Keratinocyte (primary cell): ENCODE data around the gene HADH.

ENCODE experiments used
- CTCF ChIP-seq, 3 experiments: IDR thresholded peaks in 1 of 3; conservative IDR thresholded peaks in 1 of 3; optimal IDR thresholded peaks in 1 of 3; 2 replicates in 2 of 3; 3 replicates in 1 of 3; pipeline versions ENCODE3 to v1.5.1; 2011; ENCODE audit warnings: low read length in 3 of 3, mild to moderate bottlenecking in 3 of 3, moderate library complexity in 2 of 3, control low read depth in 1 of 3, inconsistent platforms in 1 of 3; ENCODE audit not compliant: insufficient read depth in 2 of 3; ENCODE audit errors: extremely low read depth in 1 of 3
- EZH2 ChIP-seq: IDR thresholded peaks from one replicate; pipeline ENCODE4 v1.6.1; 2012; ENCODE audit warnings: inconsistent platforms, mild to moderate bottlenecking, low read length, moderate library complexity

- TF ChIP-seq EZH2 (no peak), CTCF (optimal IDR thresholded peaks at IDR 0.05 in 1 of 3, IDR thresholded peaks at IDR 0.05 in 1 of 3, conservative IDR thresholded peaks at IDR 0.05 in 1 of 3; ENCODE audit: extremely low read depth in 1 of 3, insufficient read depth in 2 of 3, low read length in 3 of 3) (no peak)
Measured at GRCh38 chr4:108029731-108030130, 40.0 kb downstream of the HADH start.
